HEK293 (cell line): ENCODE measurements around the gene PHF14.

Experiments
- CTCF ChIA-PET: fragments of 350-600 bp; formaldehyde crosslinking; extraction: SDS; loops from one replicate; lab custom pipeline; 2021; ENCODE audit warnings: antibody characterized with exemption; lab: Yijun Ruan, JAX
- POLR2A ChIA-PET: fragments of 300-600 bp; formaldehyde crosslinking; extraction: SDS; loops from one replicate; lab custom pipeline; 2020; ENCODE audit warnings: antibody characterized with exemption, inconsistent platforms; lab: Yijun Ruan, JAX
- H3K27ac ChIP-seq: fragments of 200-500 bp; sonication (Bioruptor generic); 2 replicates; pipeline ENCODE4 v1.5.1; 2014; ENCODE audit warnings: low read depth, low read length, control low read depth, inconsistent platforms; ENCODE audit errors: extremely low read depth
- H3K36me3 ChIP-seq, 2 experiments: fragments of 200-500 bp in 1 of 2; sonication (Bioruptor generic) in 1 of 2; 1 replicate in 1 of 2; 2 replicates in 1 of 2; pipeline ENCODE4 v1.5.1; 2014 to 2017; ENCODE audit warnings: inconsistent platforms in 2 of 2, low read length in 2 of 2; ENCODE audit not compliant: control insufficient read depth in 2 of 2, insufficient read depth in 1 of 2
- H3K4me1 ChIP-seq: fragments of 200-500 bp; sonication (Bioruptor generic); 2 replicates; pipeline ENCODE4 v1.5.1; 2014; ENCODE audit warnings: mild to moderate bottlenecking, low read length, inconsistent platforms; ENCODE audit not compliant: control insufficient read depth, insufficient read depth
- H3K4me3 ChIP-seq: 2 replicates; pipeline ENCODE4 v1.5.1; 2011; ENCODE audit warnings: low read depth, mild to moderate bottlenecking, control low read depth, low read length, moderate library complexity
- H3K9me3 ChIP-seq: fragments of 200-500 bp; sonication (Bioruptor generic); 2 replicates; pipeline ENCODE4 v1.5.1; 2014; ENCODE audit warnings: low read depth, low read length, inconsistent platforms; ENCODE audit not compliant: control insufficient read depth, insufficient read depth
- ATF2 ChIP-seq: fragments of 450-650 bp; formaldehyde crosslinking; IDR thresholded peaks from 2 replicates; pipeline ENCODE4 v1.5.1; 2016; ENCODE audit warnings: missing biosample characterization, missing genetic modification characterization, low read depth
- ELK4 ChIP-seq: IDR thresholded peaks from 2 replicates; pipeline ENCODE4 v1.6.1; 2011; ENCODE audit warnings: mild to moderate bottlenecking, low read depth, low read length, borderline replicate concordance
- GLI4 ChIP-seq: fragments of 450-650 bp; formaldehyde crosslinking; IDR thresholded peaks from 2 replicates; pipeline ENCODE4 v1.5.1; 2016; ENCODE audit warnings: missing biosample characterization, missing genetic modification characterization
- GLIS2 ChIP-seq: fragments of 450-650 bp; formaldehyde crosslinking; IDR thresholded peaks from 2 replicates; pipeline ENCODE4 v1.5.1; 2016; ENCODE audit warnings: missing biosample characterization, missing genetic modification characterization
- PRDM2 ChIP-seq: fragments of 450-650 bp; formaldehyde crosslinking; IDR thresholded peaks from 2 replicates; pipeline ENCODE4 v1.5.1; 2016; ENCODE audit warnings: missing biosample characterization, missing genetic modification characterization, borderline replicate concordance
- REPIN1 ChIP-seq: fragments of 450-650 bp; formaldehyde crosslinking; IDR thresholded peaks from 2 replicates; pipeline ENCODE4 v1.5.1; 2017; ENCODE audit warnings: missing biosample characterization, missing genetic modification characterization, low read depth
- YY1 ChIP-seq: fragments of 450-650 bp; formaldehyde crosslinking; IDR thresholded peaks from 2 replicates; pipeline ENCODE4 v1.5.1; 2018; ENCODE audit warnings: missing biosample characterization, missing genetic modification characterization
- ZBTB26 ChIP-seq: fragments of 450-650 bp; formaldehyde crosslinking; optimal IDR thresholded peaks from 2 replicates; pipeline ENCODE3; 2016; ENCODE audit warnings: missing biosample characterization, mild to moderate bottlenecking, missing genetic modification characterization
- ZFP41 ChIP-seq: fragments of 450-650 bp; formaldehyde crosslinking; IDR thresholded peaks from 2 replicates; pipeline ENCODE4 v1.5.1; 2016; ENCODE audit warnings: missing biosample characterization, missing genetic modification characterization, borderline replicate concordance
- ZNF148 ChIP-seq: fragments of 450-650 bp; formaldehyde crosslinking; IDR thresholded peaks from 2 replicates; pipeline ENCODE4 v1.5.0; 2017; ENCODE audit warnings: missing biosample characterization, missing genetic modification characterization, borderline replicate concordance
- ZNF2 ChIP-seq: fragments of 450-650 bp; formaldehyde crosslinking; IDR thresholded peaks from 2 replicates; pipeline ENCODE4 v1.5.1; 2016; ENCODE audit warnings: missing biosample characterization, missing genetic modification characterization
- ZNF274 ChIP-seq, 2 experiments: fragments of 200-500 bp in 1 of 2; fragments of 450-650 bp in 1 of 2; sonication (Bioruptor generic) in 1 of 2; formaldehyde crosslinking in 1 of 2; IDR thresholded peaks; 2 replicates each; pipeline versions ENCODE4 v1.5.1 to v1.6.1; 2014 to 2016; ENCODE audit warnings: borderline replicate concordance in 1 of 2, inconsistent platforms in 1 of 2, low read length in 1 of 2, missing biosample characterization in 1 of 2, missing genetic modification characterization in 1 of 2
- ZNF280C ChIP-seq: fragments of 450-650 bp; formaldehyde crosslinking; IDR thresholded peaks from 2 replicates; pipeline ENCODE4 v1.5.1; 2016; ENCODE audit warnings: missing biosample characterization, missing genetic modification characterization
- ZNF530 ChIP-seq: fragments of 450-650 bp; formaldehyde crosslinking; IDR thresholded peaks from 2 replicates; pipeline ENCODE4 v1.5.1; 2016; ENCODE audit warnings: low read depth, missing biosample characterization, missing genetic modification characterization
- ZNF580 ChIP-seq: fragments of 450-650 bp; formaldehyde crosslinking; IDR thresholded peaks from 2 replicates; pipeline ENCODE4 v1.5.1; 2016; ENCODE audit warnings: missing biosample characterization, missing genetic modification characterization
- ZNF623 ChIP-seq: fragments of 450-650 bp; formaldehyde crosslinking; IDR thresholded peaks from 2 replicates; pipeline ENCODE4 v1.5.1; 2016; ENCODE audit warnings: missing biosample characterization, missing genetic modification characterization
- ZNF776 ChIP-seq: fragments of 450-650 bp; formaldehyde crosslinking; IDR thresholded peaks from 2 replicates; pipeline ENCODE4 v1.5.0; 2017; ENCODE audit warnings: missing biosample characterization, missing genetic modification characterization, borderline replicate concordance
- ZSCAN16 ChIP-seq: fragments of 450-650 bp; formaldehyde crosslinking; IDR thresholded peaks from 2 replicates; pipeline ENCODE4 v1.5.1; 2016; ENCODE audit warnings: missing biosample characterization, missing genetic modification characterization
- ZSCAN4 ChIP-seq: fragments of 450-650 bp; formaldehyde crosslinking; IDR thresholded peaks from 2 replicates; pipeline ENCODE4 v1.5.1; 2017; ENCODE audit warnings: missing biosample characterization, missing genetic modification characterization

PHF14 gene

GRCh38 chr7:11133436-11133959, 159.8 kb downstream of the PHF14 start:
- POLR2A ChIA-PET, result no interaction called here
- no peak overlapping the region for H3K27ac ChIP-seq
- TF ChIP-seq ZSCAN16 (tag by site-specific recombination) (no peak), ZNF623 (tag by site-specific recombination) (no peak), REPIN1 (tag by site-specific recombination) (no peak), YY1 (tag by site-specific recombination) (no peak), ZNF2 (tag by site-specific recombination) (no peak), PRDM2 (no peak), ZFP41 (tag by site-specific recombination) (no peak), GLIS2 (tag by site-specific recombination) (no peak), ZNF776 (tag by site-specific recombination) (no peak), ZNF530 (no peak), ZNF280C (tag by site-specific recombination) (no peak), GLI4 (no peak), ZNF274 (IDR thresholded peaks at IDR 0.05; ENCODE audit: low read length) (no peak), ZNF274 (tag by site-specific recombination; IDR thresholded peaks at IDR 0.05; ENCODE audit: borderline replicate concordance) (no peak), ZNF148 (tag by site-specific recombination) (no peak), ATF2 (tag by site-specific recombination) (no peak), ZSCAN4 (no peak), ELK4 (no peak), ZBTB26 (tag by site-specific recombination) (no peak), ZNF580 (tag by site-specific recombination) (no peak)
- no peaks in the 10 kb centered on the region for H3K36me3 ChIP-seq
- no peaks in the 10 kb centered on the region for H3K9me3 ChIP-seq
- no peak overlapping the region for H3K4me3 ChIP-seq
- H3K4me1 ChIP-seq, result no peaks in the 10 kb centered on the region
- CTCF ChIA-PET, result interaction anchor here (0.7 kb wide), 1 partner anchor 43 kb away, joined by 3 read pairs; no protein-coding TSS in a partner anchor
